Mesothelial cell of epicardium (in vitro differentiated cells): ENCODE data around the gene HENMT1. TPM values are rescaled to one million over a fixed set of nuclear protein-coding genes. Genes with fewer than 3 reads are reported as not detected.

Experiments
- DNase-seq, 2 experiments: peaks; one replicate each; pipeline ENCODE4 v3.0.0; 2021; ENCODE audit warnings: low spot score in 2 of 2; ENCODE audit not compliant: unreplicated experiment in 2 of 2
- H3K27ac Mint-ChIP-seq: 2 replicates; pipeline ENCODE4 v1.8.0; 2021; ENCODE audit warnings: mixed read lengths
- H3K27me3 Mint-ChIP-seq: 2 replicates; pipeline ENCODE4 v1.8.0; 2021; ENCODE audit warnings: low read depth, mixed read lengths
- H3K36me3 Mint-ChIP-seq: 2 replicates; pipeline ENCODE4 v1.8.0; 2021; ENCODE audit warnings: mixed read lengths
- H3K4me1 Mint-ChIP-seq: 2 replicates; pipeline ENCODE4 v1.8.0; 2021; ENCODE audit warnings: mixed read lengths
- H3K4me3 Mint-ChIP-seq: 2 replicates; pipeline ENCODE4 v1.8.0; 2021; ENCODE audit warnings: mild to moderate bottlenecking, moderate library complexity, mixed read lengths
- H3K9me3 Mint-ChIP-seq: 2 replicates; pipeline ENCODE4 v1.8.0; 2021; ENCODE audit warnings: mixed read lengths
- total RNA-seq: library from RNA; stranded (reverse); gene quantifications from 3 replicates; pipeline ENCODE4 v1.2.1, GENCODE V29; 2021
- TF ChIP-seq, protein P1 (sequence below): fragments of 200-600 bp; sonication (generic); IDR thresholded peaks from one replicate; pipeline ENCODE4 v1.5.0; 2021; ENCODE audit warnings: antibody characterized with exemption; ENCODE audit not compliant: unreplicated experiment

HENMT1 gene
- total RNA-seq, 1 donor from 2014 or later = 8.5 TPM

GRCh38 chr1:108612496-108612895 is 48.4 kb downstream of the HENMT1 start:
- no peak for DNase-seq
- TF ChIP-seq, protein P1, sequence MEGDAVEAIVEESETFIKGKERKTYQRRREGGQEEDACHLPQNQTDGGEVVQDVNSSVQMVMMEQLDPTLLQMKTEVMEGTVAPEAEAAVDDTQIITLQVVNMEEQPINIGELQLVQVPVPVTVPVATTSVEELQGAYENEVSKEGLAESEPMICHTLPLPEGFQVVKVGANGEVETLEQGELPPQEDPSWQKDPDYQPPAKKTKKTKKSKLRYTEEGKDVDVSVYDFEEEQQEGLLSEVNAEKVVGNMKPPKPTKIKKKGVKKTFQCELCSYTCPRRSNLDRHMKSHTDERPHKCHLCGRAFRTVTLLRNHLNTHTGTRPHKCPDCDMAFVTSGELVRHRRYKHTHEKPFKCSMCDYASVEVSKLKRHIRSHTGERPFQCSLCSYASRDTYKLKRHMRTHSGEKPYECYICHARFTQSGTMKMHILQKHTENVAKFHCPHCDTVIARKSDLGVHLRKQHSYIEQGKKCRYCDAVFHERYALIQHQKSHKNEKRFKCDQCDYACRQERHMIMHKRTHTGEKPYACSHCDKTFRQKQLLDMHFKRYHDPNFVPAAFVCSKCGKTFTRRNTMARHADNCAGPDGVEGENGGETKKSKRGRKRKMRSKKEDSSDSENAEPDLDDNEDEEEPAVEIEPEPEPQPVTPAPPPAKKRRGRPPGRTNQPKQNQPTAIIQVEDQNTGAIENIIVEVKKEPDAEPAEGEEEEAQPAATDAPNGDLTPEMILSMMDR = no peak
- Mint-ChIP-seq H3K27me3 (no peaks in the 10 kb centered on the region), H3K27ac (no peak overlapping the region), H3K4me1 (peaks cover 13% of the 10 kb centered on the region), H3K4me3 (no peak overlapping the region), H3K36me3 (peaks cover 3% of the 10 kb centered on the region), H3K9me3 (no peaks in the 10 kb centered on the region)

- no peak overlapping the region for H3K4me3 Mint-ChIP-seq
- no peak overlapping the region for H3K27ac Mint-ChIP-seq
- peaks cover 3% of the 10 kb centered on the region for H3K36me3 Mint-ChIP-seq
- peaks cover 13% of the 10 kb centered on the region for H3K4me1 Mint-ChIP-seq
- DNase-seq = no peak
- H3K9me3 Mint-ChIP-seq = no peaks in the 10 kb centered on the region
- H3K27me3 Mint-ChIP-seq = no peaks in the 10 kb centered on the region
- TF ChIP-seq, protein P1 = no peak
These were observed 48.9 kb downstream of the HENMT1 start for GRCh38 chr1:108611984-108612383.

DNA sequence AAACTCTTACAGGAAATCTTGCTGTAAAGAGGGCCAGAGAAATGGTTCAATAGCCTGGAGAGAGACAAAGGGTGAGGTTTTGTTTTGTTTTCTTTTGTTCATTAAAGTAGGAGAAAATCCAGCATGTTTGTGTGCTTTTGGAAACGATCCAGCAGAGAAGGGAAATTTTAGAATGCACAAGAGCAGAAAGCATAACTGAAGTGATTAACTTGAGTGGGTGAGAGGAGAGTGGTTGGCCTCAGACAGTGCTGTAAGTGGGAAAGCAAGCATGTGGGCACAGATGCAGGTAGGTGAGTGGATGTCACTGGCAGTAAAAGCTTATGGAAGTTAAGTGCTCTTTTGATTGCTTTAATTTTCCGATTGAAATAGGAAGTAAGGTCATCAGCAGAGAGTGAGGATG is 50.8 kb downstream of the HENMT1 start:
- no peak for DNase-seq
- Mint-ChIP-seq H3K4me3 (no peak overlapping the region), H3K27ac (peak overlapping the region; percentile 9)

DNA sequence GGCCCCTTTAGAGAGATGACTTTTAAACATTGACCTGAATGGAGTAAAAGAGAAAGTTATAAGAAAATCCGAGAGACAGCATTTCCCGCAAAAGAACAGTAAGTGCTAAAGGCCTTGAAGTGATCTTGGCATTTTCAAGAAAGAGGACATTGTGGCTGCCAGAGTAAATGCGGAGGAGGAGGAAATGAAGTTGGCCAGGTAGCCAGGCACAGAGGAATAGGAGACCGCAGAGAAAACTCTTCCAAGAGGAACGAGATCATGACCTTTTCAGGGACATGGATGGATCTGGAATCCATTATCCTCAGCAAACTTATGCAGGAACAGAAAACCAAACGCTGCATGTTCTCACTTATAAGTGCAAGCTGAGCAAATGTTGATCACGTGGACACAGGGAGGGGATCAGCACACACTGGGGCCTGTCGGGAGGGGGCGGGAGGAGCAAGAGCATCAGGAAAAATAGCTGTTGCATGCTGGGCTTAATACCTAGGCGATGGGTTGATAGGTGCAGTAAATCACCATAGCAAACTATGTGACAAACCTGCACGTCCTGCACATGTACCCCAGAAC is 51.3 kb downstream of the HENMT1 start:
- Mint-ChIP-seq H3K36me3 (peaks cover 3% of the 10 kb centered on the region), H3K27ac (peak overlapping the region; percentile 23), H3K27me3 (no peaks in the 10 kb centered on the region), H3K4me3 (no peak overlapping the region), H3K4me1 (peaks cover 13% of the 10 kb centered on the region), H3K9me3 (no peaks in the 10 kb centered on the region)
- no peak for DNase-seq
- TF ChIP-seq, protein P1 = no peak

More for the DNA sequence above, 50.8 kb downstream of the HENMT1 start:
- no peaks in the 10 kb centered on the region for H3K9me3 Mint-ChIP-seq
- no peaks in the 10 kb centered on the region for H3K27me3 Mint-ChIP-seq
- H3K4me1 Mint-ChIP-seq = peaks cover 13% of the 10 kb centered on the region
- TF ChIP-seq, protein P1 = no peak
- peaks cover 3% of the 10 kb centered on the region for H3K36me3 Mint-ChIP-seq

- TF ChIP-seq, protein P1 = no peak
- Mint-ChIP-seq H3K27ac (no peak overlapping the region), H3K4me1 (peaks cover 13% of the 10 kb centered on the region), H3K4me3 (no peak overlapping the region), H3K36me3 (peaks cover 3% of the 10 kb centered on the region), H3K27me3 (no peaks in the 10 kb centered on the region), H3K9me3 (no peaks in the 10 kb centered on the region)
- no peak for DNase-seq
These were observed 54.4 kb downstream of the HENMT1 start for GRCh38 chr1:108606478-108606877.

GRCh38 chr1:108605633-108606032 is 55.3 kb downstream of the HENMT1 start:
- no peak overlapping the region for H3K4me3 Mint-ChIP-seq
- no peaks in the 10 kb centered on the region for H3K27me3 Mint-ChIP-seq
- H3K36me3 Mint-ChIP-seq = peaks cover 3% of the 10 kb centered on the region
- H3K27ac Mint-ChIP-seq = no peak overlapping the region
- TF ChIP-seq, protein P1 = no peak
- no peak for DNase-seq
- peaks cover 13% of the 10 kb centered on the region for H3K4me1 Mint-ChIP-seq
- no peaks in the 10 kb centered on the region for H3K9me3 Mint-ChIP-seq
